DND-41 (cell line): ENCODE data around the gene STEAP4.

Source experiments
- ATAC-seq: fragments of 200-7000 bp; cut with Tn5 transposase; 3 replicates; pipeline ENCODE4 v1.9.1; 2021; ENCODE audit warnings: low read depth; ENCODE audit not compliant: insufficient read depth
- DNase-seq: peaks from one replicate; pipeline ENCODE4 v3.0.0-alpha.2; 2020
- H2AFZ ChIP-seq: 2 replicates; pipeline ENCODE4 v1.6.0; 2012; ENCODE audit warnings: low read depth, low read length
- H3K27ac ChIP-seq: 2 replicates; pipeline ENCODE4 v1.5.1; 2012; ENCODE audit warnings: low read length, inconsistent platforms
- H3K27me3 ChIP-seq: fragments of 200-600 bp; sonication (generic); 2 replicates; pipeline ENCODE4 v1.6.0; 2012; ENCODE audit warnings: low read length, mild to moderate bottlenecking, inconsistent platforms; ENCODE audit not compliant: insufficient read depth, poor library complexity
- H3K36me3 ChIP-seq: 2 replicates; pipeline ENCODE4 v1.5.1; 2012; ENCODE audit warnings: low read length, inconsistent platforms; ENCODE audit not compliant: insufficient read depth
- H3K4me1 ChIP-seq: 2 replicates; pipeline ENCODE4 v1.5.1; 2012; ENCODE audit warnings: mild to moderate bottlenecking, low read length; ENCODE audit not compliant: insufficient read depth
- H3K4me2 ChIP-seq: 2 replicates; pipeline ENCODE4 v1.6.0; 2012; ENCODE audit warnings: mild to moderate bottlenecking, moderate library complexity, low read length, inconsistent platforms; ENCODE audit not compliant: insufficient read depth
- H3K4me3 ChIP-seq, 2 experiments: fragments of 200-600 bp in 1 of 2; shearing (Covaris generic) in 1 of 2; 2 replicates each; pipeline ENCODE4 v1.5.1; 2012 to 2016; ENCODE audit warnings: inconsistent platforms in 2 of 2, low read length in 2 of 2, mild to moderate bottlenecking in 2 of 2, low read depth in 1 of 2, moderate library complexity in 1 of 2
- H3K79me2 ChIP-seq: 2 replicates; pipeline ENCODE4 v1.6.0; 2012; ENCODE audit warnings: low read length, inconsistent platforms; ENCODE audit not compliant: insufficient read depth
- H3K9ac ChIP-seq: 2 replicates; pipeline ENCODE4 v1.6.0; 2012; ENCODE audit warnings: low read depth, mild to moderate bottlenecking, inconsistent platforms, low read length, moderate library complexity
- H3K9me3 ChIP-seq: 2 replicates; pipeline ENCODE4 v1.5.1; 2012; ENCODE audit warnings: low read length, moderate library complexity, mild to moderate bottlenecking, inconsistent platforms; ENCODE audit not compliant: insufficient read depth, severe bottlenecking
- H4K20me1 ChIP-seq: 2 replicates; pipeline ENCODE4 v1.6.0; 2012; ENCODE audit warnings: low read length; ENCODE audit not compliant: insufficient read depth
- EZH2 ChIP-seq: IDR thresholded peaks from 3 replicates; pipeline ENCODE4 v1.6.1; 2012; ENCODE audit warnings: borderline replicate concordance, low read depth, mild to moderate bottlenecking, moderate library complexity, low read length, inconsistent platforms; ENCODE audit not compliant: severe bottlenecking
- TF ChIP-seq, protein P1 (sequence below): IDR thresholded peaks from 2 replicates; pipeline ENCODE4 v1.5.1; 2012; ENCODE audit warnings: borderline replicate concordance, low read length, moderate library complexity, mild to moderate bottlenecking; ENCODE audit not compliant: poor library complexity, severe bottlenecking; ENCODE audit errors: extremely low read depth

STEAP4 gene

GRCh38 chr7:88318196-88318595, 11.5 kb upstream of the STEAP4 start:
- no peak overlapping the region for H3K27ac ChIP-seq
- no peaks in the 10 kb centered on the region for H3K9me3 ChIP-seq
- no peaks in the 10 kb centered on the region for H3K36me3 ChIP-seq
- H3K4me3 ChIP-seq: no peak overlapping the region
- H4K20me1 ChIP-seq: no peaks in the 10 kb centered on the region
- no peak for ATAC-seq
- H3K4me2 ChIP-seq: no peak overlapping the region
- no peaks in the 10 kb centered on the region for H3K4me1 ChIP-seq
- H3K79me2 ChIP-seq: no peaks in the 10 kb centered on the region
- no peak overlapping the region for H2AFZ ChIP-seq
- no peaks in the 10 kb centered on the region for H3K27me3 ChIP-seq
- no peak overlapping the region for H3K9ac ChIP-seq
- no peak for DNase-seq
- TF ChIP-seq, protein P1, sequence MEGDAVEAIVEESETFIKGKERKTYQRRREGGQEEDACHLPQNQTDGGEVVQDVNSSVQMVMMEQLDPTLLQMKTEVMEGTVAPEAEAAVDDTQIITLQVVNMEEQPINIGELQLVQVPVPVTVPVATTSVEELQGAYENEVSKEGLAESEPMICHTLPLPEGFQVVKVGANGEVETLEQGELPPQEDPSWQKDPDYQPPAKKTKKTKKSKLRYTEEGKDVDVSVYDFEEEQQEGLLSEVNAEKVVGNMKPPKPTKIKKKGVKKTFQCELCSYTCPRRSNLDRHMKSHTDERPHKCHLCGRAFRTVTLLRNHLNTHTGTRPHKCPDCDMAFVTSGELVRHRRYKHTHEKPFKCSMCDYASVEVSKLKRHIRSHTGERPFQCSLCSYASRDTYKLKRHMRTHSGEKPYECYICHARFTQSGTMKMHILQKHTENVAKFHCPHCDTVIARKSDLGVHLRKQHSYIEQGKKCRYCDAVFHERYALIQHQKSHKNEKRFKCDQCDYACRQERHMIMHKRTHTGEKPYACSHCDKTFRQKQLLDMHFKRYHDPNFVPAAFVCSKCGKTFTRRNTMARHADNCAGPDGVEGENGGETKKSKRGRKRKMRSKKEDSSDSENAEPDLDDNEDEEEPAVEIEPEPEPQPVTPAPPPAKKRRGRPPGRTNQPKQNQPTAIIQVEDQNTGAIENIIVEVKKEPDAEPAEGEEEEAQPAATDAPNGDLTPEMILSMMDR: no peak
- TF ChIP-seq EZH2: no peak

DNA sequence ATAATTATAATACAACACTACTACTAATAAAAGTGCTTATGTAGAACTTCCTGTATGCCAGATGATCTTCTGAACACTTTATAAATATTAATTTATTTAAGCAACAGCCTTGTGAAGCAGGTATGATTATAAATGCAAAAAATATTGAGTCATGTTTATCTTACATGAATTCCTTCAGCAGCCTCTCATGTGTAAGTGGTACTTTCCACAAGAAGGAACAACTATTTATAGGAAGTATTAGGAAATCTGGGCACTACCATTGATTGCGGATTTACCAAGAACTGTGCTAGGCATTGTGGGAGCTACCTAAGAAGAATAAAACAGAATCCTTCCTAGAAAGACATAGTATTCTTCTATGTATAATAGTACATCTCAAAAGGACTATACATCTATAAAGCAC, 10.7 kb upstream of the STEAP4 start:
- no peak for DNase-seq
- no peak overlapping the region for H3K9ac ChIP-seq
- no peaks in the 10 kb centered on the region for H3K36me3 ChIP-seq
- no peaks in the 10 kb centered on the region for H4K20me1 ChIP-seq
- no peaks in the 10 kb centered on the region for H3K27me3 ChIP-seq
- no peak overlapping the region for H3K4me2 ChIP-seq
- no peaks in the 10 kb centered on the region for H3K4me1 ChIP-seq
- H3K9me3 ChIP-seq: no peaks in the 10 kb centered on the region
- no peak overlapping the region for H3K4me3 ChIP-seq
- no peak overlapping the region for H3K27ac ChIP-seq
- no peaks in the 10 kb centered on the region for H3K79me2 ChIP-seq
- no peak overlapping the region for H2AFZ ChIP-seq
- ATAC-seq: no peak
- TF ChIP-seq, protein P1: no peak
- no peak for TF ChIP-seq EZH2

GRCh38 chr7:88316456-88316855, 9.8 kb upstream of the STEAP4 start:
- ATAC-seq: no peak

More at GRCh38 chr7:88316456-88316855, 9.8 kb upstream of the STEAP4 start:
- Histone ChIP-seq H4K20me1 (no peaks in the 10 kb centered on the region), H3K4me2 (no peak overlapping the region), H2AFZ (no peak overlapping the region), H3K9me3 (no peaks in the 10 kb centered on the region), H3K9ac (no peak overlapping the region), H3K4me1 (no peaks in the 10 kb centered on the region), H3K4me3 (no peak overlapping the region), H3K79me2 (no peaks in the 10 kb centered on the region), H3K27ac (no peak overlapping the region), H3K27me3 (no peaks in the 10 kb centered on the region), H3K36me3 (no peaks in the 10 kb centered on the region)
- no peak for TF ChIP-seq EZH2
- TF ChIP-seq, protein P1: no peak
- DNase-seq: no peak
